Neural cell (in vitro differentiated cells): Measurements from ENCODE around the gene FBXO8. TPM values are rescaled to one million over a fixed set of nuclear protein-coding genes. Genes with fewer than 3 reads are reported as not detected.

ENCODE experiments used
- H2AFZ ChIP-seq: fragments of 200-600, 300-800 bp; sonication (generic), shearing (Covaris generic); 2 replicates; pipeline ENCODE4 v1.6.0; 2014; ENCODE audit warnings: low read depth, mild to moderate bottlenecking, antibody characterized with exemption, low read length, moderate library complexity
- H3F3A ChIP-seq: fragments of 200-600 bp; shearing (Covaris generic); 2 replicates; pipeline ENCODE4 v1.6.1; 2016; ENCODE audit warnings: mild to moderate bottlenecking, moderate library complexity, mixed read lengths, antibody characterized with exemption, low read length; ENCODE audit not compliant: insufficient read depth, poor library complexity, severe bottlenecking
- H3K27ac ChIP-seq: fragments of 200-600, 300-800 bp; sonication (generic), shearing (Covaris generic); 2 replicates; pipeline ENCODE4 v1.5.1; 2014; ENCODE audit warnings: mild to moderate bottlenecking, low read length, moderate library complexity
- H3K27me3 ChIP-seq: fragments of 300-800, 200-600 bp; sonication (generic), shearing (Covaris generic); 2 replicates; pipeline ENCODE4 v1.6.0; 2014; ENCODE audit warnings: mild to moderate bottlenecking, low read depth, low read length, moderate library complexity; ENCODE audit not compliant: insufficient read depth
- H3K36me3 ChIP-seq: fragments of 300-800, 200-600 bp; sonication (generic), shearing (Covaris generic); 2 replicates; pipeline ENCODE4 v1.5.1; 2014; ENCODE audit warnings: mild to moderate bottlenecking, antibody characterized with exemption, low read length, moderate library complexity; ENCODE audit not compliant: insufficient read depth
- H3K4me2 ChIP-seq: fragments of 300-800, 200-600 bp; sonication (generic), shearing (Covaris generic); 2 replicates; pipeline ENCODE4 v1.6.0; 2014; ENCODE audit warnings: mild to moderate bottlenecking, low read length
- H3K4me3 ChIP-seq: fragments of 300-800, 200-600 bp; sonication (generic), shearing (Covaris generic); 2 replicates; pipeline ENCODE4 v1.5.1; 2014; ENCODE audit warnings: mild to moderate bottlenecking, low read length, moderate library complexity
- H3K79me2 ChIP-seq: fragments of 200-600 bp; shearing (Covaris generic); replicated peaks from 2 replicates; pipeline ENCODE4 v1.6.0; 2014; ENCODE audit warnings: mild to moderate bottlenecking, low read length, moderate library complexity; ENCODE audit not compliant: insufficient read depth
- H3K9ac ChIP-seq: fragments of 300-800, 200-600 bp; sonication (generic), shearing (Covaris generic); 2 replicates; pipeline ENCODE4 v1.6.1; 2016; ENCODE audit warnings: mild to moderate bottlenecking, low read length, mixed read lengths
- H3K9me2 ChIP-seq: fragments of 200-600 bp; shearing (Covaris generic); 2 replicates; pipeline ENCODE4 v1.6.1; 2016; ENCODE audit warnings: mild to moderate bottlenecking, low read length, mixed read lengths; ENCODE audit not compliant: insufficient read depth
- H3K9me3 ChIP-seq: fragments of 200-600, 300-800 bp; sonication (generic), shearing (Covaris generic); 2 replicates; pipeline ENCODE4 v1.6.1; 2016; ENCODE audit warnings: mild to moderate bottlenecking, mixed run types, low read length, moderate library complexity, mixed read lengths
- H4K20me1 ChIP-seq: fragments of 200-600 bp; shearing (Covaris generic); 2 replicates; pipeline ENCODE4 v1.6.1; 2016; ENCODE audit warnings: mild to moderate bottlenecking, mixed run types; ENCODE audit not compliant: insufficient read depth
- CTCF ChIP-seq: fragments of 450-650 bp; IDR thresholded peaks from 2 replicates; pipeline ENCODE4 v1.5.1; 2014; ENCODE audit warnings: antibody characterized with exemption, mild to moderate bottlenecking, moderate library complexity; ENCODE audit not compliant: poor library complexity, severe bottlenecking
- EP300 ChIP-seq: fragments of 450-650 bp; conservative IDR thresholded peaks from 2 replicates; pipeline ENCODE4 v1.6.1; 2014; ENCODE audit warnings: antibody characterized with exemption, mild to moderate bottlenecking, moderate library complexity; ENCODE audit not compliant: poor library complexity, severe bottlenecking
- EZH2 ChIP-seq: fragments of 200-600, 300-800 bp; shearing (Covaris generic), sonication (generic); IDR thresholded peaks from 2 replicates; pipeline ENCODE4 v1.6.1; 2014; ENCODE audit warnings: antibody characterized with exemption, low read length, borderline replicate concordance, mild to moderate bottlenecking; ENCODE audit not compliant: insufficient read depth, poor library complexity, severe bottlenecking
- MXI1 ChIP-seq: fragments of 450-650 bp; conservative IDR thresholded peaks from 2 replicates; pipeline ENCODE4 v1.6.1; 2014; ENCODE audit warnings: antibody characterized with exemption, mild to moderate bottlenecking; ENCODE audit not compliant: poor library complexity, severe bottlenecking
- POLR2AphosphoS5 ChIP-seq: IDR thresholded peaks from 2 replicates; pipeline ENCODE4 v1.6.1; 2012
- RAD21 ChIP-seq: fragments of 450-650 bp; conservative IDR thresholded peaks from 2 replicates; pipeline ENCODE4 v1.6.1; 2014; ENCODE audit warnings: antibody characterized with exemption, mild to moderate bottlenecking, moderate library complexity
- REST ChIP-seq: IDR thresholded peaks from 2 replicates; pipeline ENCODE4 v1.6.1; 2012; ENCODE audit warnings: borderline replicate concordance
- SMC3 ChIP-seq: fragments of 450-650 bp; conservative IDR thresholded peaks from 2 replicates; pipeline ENCODE4 v1.6.1; 2014; ENCODE audit warnings: antibody characterized with exemption, mild to moderate bottlenecking, moderate library complexity; ENCODE audit not compliant: poor library complexity
- TAF1 ChIP-seq: IDR thresholded peaks from 2 replicates; pipeline ENCODE4 v1.6.1; 2012; ENCODE audit warnings: low read depth
- polyA minus RNA-seq: library from RNA; depleted of rRNA, polyadenylated mRNA; stranded (reverse); fragments of >200 nt; gene quantifications from 2 replicates; pipeline ENCODE4 v1.2.3, GENCODE V29; 2014
- polyA plus RNA-seq: library from polyadenylated mRNA; depleted of rRNA; stranded (reverse); fragments of >200 nt; gene quantifications from 2 replicates; pipeline ENCODE4 v1.2.3, GENCODE V29; 2014

Gene FBXO8
- polyA plus RNA-seq (28.7 and 29.3 TPM in 2 replicates), polyA minus RNA-seq (37.3 and 37.5 TPM in 2 replicates)

GRCh38 chr4:174283507-174284471, at the start of gene FBXO8, which contains the start of gene CEP44:
TSS of gene FBXO8 (minus strand) at chr4:174283667. CDS start at chr4:174263092, 20,575 bp downstream.
TSS of gene CEP44 (plus strand) at chr4:174283911. CDS start at chr4:174299122, 15,211 bp downstream.
- Histone ChIP-seq H3K4me2 (peak within 1 kb of the TSS; percentile 98), H3K9me3 (no peaks in the 10 kb centered on the region), H3K79me2 (peaks cover 61% of the 10 kb centered on the region), H2AFZ (peak within 1 kb of the TSS; percentile 100), H3K9me2 (no peaks in the 10 kb centered on the region), H4K20me1 (no peaks in the 10 kb centered on the region), H3K36me3 (no peaks in the 10 kb centered on the region), H3K9ac (peak within 1 kb of the TSS; percentile 96), H3K27me3 (no peaks in the 10 kb centered on the region), H3K27ac (peak within 1 kb of the TSS; percentile 99), H3F3A (no peaks in the 10 kb centered on the region), H3K4me3 (peak within 1 kb of the TSS; percentile 80)
- TF ChIP-seq MXI1, result peak; percentile 89
- TF ChIP-seq SMC3, result peak; percentile 30
- TF ChIP-seq RAD21, result no peak
- peak; percentile 99 for TF ChIP-seq EP300
- TF ChIP-seq EZH2, result no peak
- peak; percentile 86 for TF ChIP-seq REST
- TF ChIP-seq POLR2AphosphoS5, result peak; percentile 66
- TF ChIP-seq TAF1, result peak; percentile 77
- no peak for TF ChIP-seq CTCF

- no peak overlapping the region for H3K4me2 ChIP-seq
- H2AFZ ChIP-seq, result no peak overlapping the region
- no peaks in the 10 kb centered on the region for H3K27me3 ChIP-seq
- no peaks in the 10 kb centered on the region for H3K79me2 ChIP-seq
- TF ChIP-seq TAF1, result no peak
- no peak for TF ChIP-seq EP300
- H3K36me3 ChIP-seq, result no peaks in the 10 kb centered on the region
- no peaks in the 10 kb centered on the region for H3K9me2 ChIP-seq
- H3K4me3 ChIP-seq, result no peak overlapping the region
- H3K9ac ChIP-seq, result no peak overlapping the region
- H3K27ac ChIP-seq, result no peak overlapping the region
- H3F3A ChIP-seq, result no peaks in the 10 kb centered on the region
- no peaks in the 10 kb centered on the region for H4K20me1 ChIP-seq
- no peaks in the 10 kb centered on the region for H3K9me3 ChIP-seq
Observed at GRCh38 chr4:174332741-174333493, 49.5 kb upstream of the FBXO8 start.
